HepG2 (cell line): ENCODE data around the gene TXLNA. TPM values are rescaled to one million over a fixed set of nuclear protein-coding genes. Genes with fewer than 3 reads are reported as not detected.

Experiments
- CBX5 ChIP-seq: sonication (generic); formaldehyde crosslinking; IDR thresholded peaks from 2 replicates; pipeline ENCODE4 v1.4.0; 2020; ENCODE audit warnings: missing genetic modification reagents, borderline replicate concordance
- FOXJ3 ChIP-seq: sonication (generic); formaldehyde crosslinking; IDR thresholded peaks from 2 replicates; pipeline ENCODE4 v1.4.0; 2020; ENCODE audit warnings: missing genetic modification reagents, mild to moderate bottlenecking, borderline replicate concordance
- GABPB1 ChIP-seq: IDR thresholded peaks from 2 replicates; pipeline ENCODE4 v1.6.1; 2016; ENCODE audit warnings: mild to moderate bottlenecking, missing genetic modification reagents, moderate library complexity, missing compliant biosample characterization
- GMEB1 ChIP-seq: sonication (generic); formaldehyde crosslinking; IDR thresholded peaks from 2 replicates; pipeline ENCODE4 v1.5.1; 2020; ENCODE audit warnings: missing genetic modification reagents, mild to moderate bottlenecking, borderline replicate concordance
- JUNB ChIP-seq: sonication (generic); formaldehyde crosslinking; IDR thresholded peaks from 2 replicates; pipeline ENCODE4 v1.8.0; 2022; ENCODE audit warnings: missing genetic modification reagents, mild to moderate bottlenecking, borderline replicate concordance
- KLF15 ChIP-seq: sonication (generic); formaldehyde crosslinking; IDR thresholded peaks from 2 replicates; pipeline ENCODE4 v1.8.1; 2023; ENCODE audit warnings: borderline replicate concordance, mild to moderate bottlenecking, inconsistent platforms, missing genetic modification reagents, mixed read lengths
- MED1 ChIP-seq: sonication (generic); formaldehyde crosslinking; IDR thresholded peaks from 2 replicates; pipeline ENCODE4 v1.4.0; 2020; ENCODE audit warnings: missing genetic modification reagents
- MEIS1 ChIP-seq: sonication (generic); formaldehyde crosslinking; IDR thresholded peaks from 2 replicates; pipeline ENCODE4 v1.9.0; 2021; ENCODE audit warnings: mild to moderate bottlenecking, missing genetic modification reagents, moderate library complexity, borderline replicate concordance
- MYNN ChIP-seq: sonication (generic); formaldehyde crosslinking; IDR thresholded peaks from 2 replicates; pipeline ENCODE4 v1.4.0; 2020; ENCODE audit warnings: mild to moderate bottlenecking, low read depth, missing genetic modification reagents
- NRL ChIP-seq: sonication (generic); formaldehyde crosslinking; IDR thresholded peaks from 2 replicates; pipeline ENCODE4 v1.5.0; 2020; ENCODE audit warnings: missing genetic modification reagents, mild to moderate bottlenecking, moderate library complexity, borderline replicate concordance
- POGK ChIP-seq: sonication (generic); formaldehyde crosslinking; conservative IDR thresholded peaks from 2 replicates; pipeline ENCODE4 v1.8.0; 2022; ENCODE audit warnings: mild to moderate bottlenecking, moderate library complexity, missing genetic modification reagents
- PRDM15 ChIP-seq: sonication (generic); formaldehyde crosslinking; IDR thresholded peaks from 2 replicates; pipeline ENCODE4 v1.4.0; 2020; ENCODE audit warnings: missing genetic modification reagents
- RXRB ChIP-seq: IDR thresholded peaks from 2 replicates; pipeline ENCODE4 v1.6.1; 2016; ENCODE audit warnings: borderline replicate concordance, missing genetic modification reagents, missing compliant biosample characterization
- ZBTB38 ChIP-seq: sonication (generic); formaldehyde crosslinking; IDR thresholded peaks from 2 replicates; pipeline ENCODE4 v1.5.1; 2020; ENCODE audit warnings: mild to moderate bottlenecking, missing genetic modification reagents
- ZFX ChIP-seq: sonication (generic); formaldehyde crosslinking; IDR thresholded peaks from 2 replicates; pipeline ENCODE4 v1.4.0; 2020; ENCODE audit warnings: mild to moderate bottlenecking, low read depth, missing genetic modification reagents, moderate library complexity
- ZFY ChIP-seq: sonication (generic); formaldehyde crosslinking; IDR thresholded peaks from 2 replicates; pipeline ENCODE4 v1.4.0; 2020; ENCODE audit warnings: missing genetic modification reagents
- ZNF343 ChIP-seq: sonication (generic); formaldehyde crosslinking; IDR thresholded peaks from 2 replicates; pipeline ENCODE4 v1.4.0; 2020; ENCODE audit warnings: mild to moderate bottlenecking, missing genetic modification reagents
- ZNF557 ChIP-seq: sonication (generic); formaldehyde crosslinking; IDR thresholded peaks from 2 replicates; pipeline ENCODE4 v1.4.0; 2020; ENCODE audit warnings: missing genetic modification reagents
- ZNF800 ChIP-seq: sonication (generic); formaldehyde crosslinking; IDR thresholded peaks from 2 replicates; pipeline ENCODE4 v1.4.0; 2020; ENCODE audit warnings: missing genetic modification reagents
- polyA plus RNA-seq, 8 experiments: library from polyadenylated mRNA; depleted of rRNA in 3 of 8; stranded (reverse) in 7 of 8; unstranded in 1 of 8; fragments of >200 nt; fragmentation: Illumina TruSeq in 4 of 8; extraction: Trizol in 4 of 8; gene quantifications; 2 replicates each; pipeline versions ENCODE4 v1.2.1 to v1.2.3, GENCODE V29; 2011 to 2016; ENCODE audit warnings: low read depth in 4 of 8, missing spikeins in 1 of 8, mixed read lengths in 1 of 8; ENCODE audit not compliant: insufficient read depth in 1 of 8
- total RNA-seq, 5 experiments: library from RNA; depleted of rRNA; stranded (reverse); fragments of >200 nt; fragmentation: Illumina TruSeq; extraction: Trizol; gene quantifications; 2 replicates each; pipeline ENCODE4 v1.2.3, GENCODE V29; 2016; ENCODE audit warnings: low read depth in 1 of 5

Gene TXLNA
- total and polyA plus RNA-seq, 2 of the 13 experiments (the other 11 are each of a cell fraction or from before 2014, with no cell fraction given) = 29.6 to 67.8 TPM

GRCh38 chr1:32221980-32222755 lies 42.7 kb downstream of the TXLNA start, which contains the start of the genes EIF3I and TMEM234 (continued):
- TF ChIP-seq POGK (CRISPR knock-in tag) (no peak), FOXJ3 (no peak), MEIS1 (CRISPR knock-in tag) (0 out of 2 replicates have a peak, but pooled peaks have one; percentile 26), KLF15 (0 out of 2 replicates have a peak, but pooled peaks have one; percentile 50), ZNF343 (no peak), RXRB (CRISPR knock-in tag) (peak; percentile 41; the same call in 1 of the 2 replicates), ZNF557 (no peak), GMEB1 (peak; percentile 76; the same call in 1 of the 2 replicates), ZFY (CRISPR knock-in tag) (peak; percentile 97), GABPB1 (peak; percentile 96), PRDM15 (CRISPR knock-in tag) (0 out of 2 replicates have a peak, but pooled peaks have one; percentile 2), JUNB (peak; percentile 36; the same call in 1 of the 2 replicates), CBX5 (no peak), ZFX (peak; percentile 99), ZNF800 (CRISPR knock-in tag) (no peak), NRL (CRISPR knock-in tag) (peak; percentile 40), MYNN (no peak), MED1 (peak; percentile 63; the same call in 1 of the 2 replicates), ZBTB38 (CRISPR knock-in tag) (peak; percentile 34; the same call in 1 of the 2 replicates)
